ENCODE measurements around the gene CDK19. TPM values are rescaled to one million over a fixed set of nuclear protein-coding genes. Genes with fewer than 3 reads are reported as not detected.
A peak's percentile ranks its signal among the peaks of the same experiment; 100 is the strongest.

CDK19 gene
- total and polyA plus RNA-seq, 9 of the 15 experiments (the other 6 are each of a cell fraction or from before 2014, with no cell fraction given): 3.8 to 15.2 (median 7.4) TPM

- Histone ChIP-seq H3K9me1 (ENCODE audit: control insufficient read depth, insufficient read depth, low read length) (no peaks in the 10 kb centered on the region), H3K79me2 (ENCODE audit: control insufficient read depth, insufficient read depth, low read length) (no peaks in the 10 kb centered on the region), H4K20me1 (replicated peaks; ENCODE audit: control insufficient read depth, insufficient read depth, low read length) (0 out of 2 replicates have a peak, but pooled peaks cover 3% of the 10 kb centered on the region), H3K9me3 (replicated peaks; ENCODE audit: control insufficient read depth, insufficient read depth, low read depth, low read length) (no peaks in the 10 kb centered on the region), H3K4me3 (no peak overlapping the region), H3K9ac (ENCODE audit: insufficient read depth in 1 of 2, low read depth in 2 of 2, low read length in 2 of 2) (no peak overlapping the region), H3K27ac (ENCODE audit: extremely low read depth, low read depth, low read length) (no peak overlapping the region), H3K4me2 (ENCODE audit: insufficient read depth, low read length) (no peak overlapping the region), H3K36me3 (ENCODE audit: control insufficient read depth, insufficient read depth, low read length) (no peaks in the 10 kb centered on the region), H2AFZ (ENCODE audit: low read depth, low read length) (no peak overlapping the region), H3K27me3 (ENCODE audit: control insufficient read depth in 2 of 2, insufficient read depth in 2 of 2, low read length in 2 of 2) (peaks cover 5 to 14% of the 10 kb centered on the region in 2 experiments; a peak in 4 of 5 replicates), H3K4me1 (replicated peaks in 1 of 2; ENCODE audit: control insufficient read depth in 2 of 2, insufficient read depth in 2 of 2, low read length in 2 of 2) (no peaks in the 10 kb centered on the region; a peak in 1 of 5 replicates)
- ChIA-PET POLR2A (interaction anchor here (1.3 to 1.6 kb wide), 2 partner anchors 10 to 390 kb away, joined by 3 to 4 read pairs; partner anchors contain the start of gene GTF3C6), CTCF (ENCODE audit: low intra/inter-chr PET ratio) (no interaction called here)
- DNase-seq (ENCODE audit: extremely low read depth in 1 of 4, low spot score in 3 of 4): no peak
- 0 out of 3 replicates have a peak, but pooled peaks have one; percentile 34 for ATAC-seq
- TF ChIP-seq POLR2G (IDR thresholded peaks at IDR 0.05; ENCODE audit: low read depth, low read length) (no peak), KLF1 (tag; IDR thresholded peaks at IDR 0.05) (no peak), ZNF316 (IDR thresholded peaks at IDR 0.05) (no peak), NR2C1 (IDR thresholded peaks at IDR 0.05) (no peak), NR2C1 (tag; IDR thresholded peaks at IDR 0.05) (no peak), ZBED1 (IDR thresholded peaks at IDR 0.05) (no peak), ZNF224 (CRISPR knock-in tag; IDR thresholded peaks at IDR 0.05) (no peak), NFIX (CRISPR knock-in tag; IDR thresholded peaks at IDR 0.05; ENCODE audit: low read depth) (no peak), ID3 (CRISPR knock-in tag; IDR thresholded peaks at IDR 0.05) (no peak), ID3 (tag; IDR thresholded peaks at IDR 0.05) (no peak), PTTG1 (tag; IDR thresholded peaks at IDR 0.05; ENCODE audit: low read depth) (no peak), TAF15 (IDR thresholded peaks at IDR 0.05; ENCODE audit: low read depth, low read length) (no peak), NCOA4 (IDR thresholded peaks at IDR 0.05; ENCODE audit: partially characterized antibody) (no peak), GATAD2B (IDR thresholded peaks at IDR 0.05; ENCODE audit: borderline replicate concordance) (no peak), AFF4 (CRISPR knock-in tag; IDR thresholded peaks at IDR 0.05) (no peak)
- WGBS (ENCODE audit: insufficient coverage, low coverage, missing lambda C conversion rate): 14% methylated on average over 7 of the region's 7 CpGs
- in situ Hi-C loops (cut with MboI): no loop called here
- no TSS peak for BruUV-seq (replicated peaks)
- no peak for FAIRE-seq
- intact Hi-C loops (cut with micrococcal nuclease): no loop called here
Measured at GRCh38 chr6:110567957-110568696, 247.1 kb downstream of the CDK19 start.

All from K562 (cell line).